ENCODE measurements around the gene MEGF10. TPM values are rescaled to one million over a fixed set of nuclear protein-coding genes. Genes with fewer than 3 reads are reported as not detected.
"Not testable (repeated sequence)": the region's sequence is repeated elsewhere in the genome, so short reads cannot be mapped to it uniquely, and the experiment has no call there.

Gene MEGF10
- total RNA-seq, 4 donors from 2014 or later, result 0.50 to 2.9 (median 0.95) TPM

DNA sequence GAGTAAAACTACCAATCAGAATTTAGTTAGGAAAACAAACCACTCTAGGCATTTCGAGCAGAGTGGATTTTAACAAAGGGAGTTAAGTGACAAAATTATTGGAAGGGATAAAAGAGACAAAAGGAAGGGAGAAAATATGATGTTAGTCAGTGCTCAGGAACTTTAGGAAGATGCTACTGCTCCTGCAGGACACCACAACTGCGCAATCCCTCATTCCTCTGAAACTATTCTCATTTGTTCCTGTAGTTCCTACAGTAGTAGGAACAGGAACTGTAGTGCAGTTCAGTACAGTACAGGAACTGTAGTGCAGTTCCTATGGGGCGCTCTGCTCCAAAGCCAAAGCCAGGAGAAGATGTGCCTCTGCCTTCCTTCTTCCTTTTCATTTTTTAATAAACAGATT is 29.9 kb upstream of the MEGF10 start:
- Histone ChIP-seq H3K9me3 (peaks cover 0 to 4% (median 2%) of the 10 kb centered on the region in 4 donors), H3K27me3 (no peaks in the 10 kb centered on the region), H3K4me1 (no peaks in the 10 kb centered on the region), H3K36me3 (no peaks in the 10 kb centered on the region), H3K27ac (replicated peaks in 1 of 4) (no peak overlapping the region), H3K4me3 (no peak overlapping the region)
- DNase-seq (ENCODE audit: extremely low spot score), result no peak
- TF ChIP-seq, protein P1, sequence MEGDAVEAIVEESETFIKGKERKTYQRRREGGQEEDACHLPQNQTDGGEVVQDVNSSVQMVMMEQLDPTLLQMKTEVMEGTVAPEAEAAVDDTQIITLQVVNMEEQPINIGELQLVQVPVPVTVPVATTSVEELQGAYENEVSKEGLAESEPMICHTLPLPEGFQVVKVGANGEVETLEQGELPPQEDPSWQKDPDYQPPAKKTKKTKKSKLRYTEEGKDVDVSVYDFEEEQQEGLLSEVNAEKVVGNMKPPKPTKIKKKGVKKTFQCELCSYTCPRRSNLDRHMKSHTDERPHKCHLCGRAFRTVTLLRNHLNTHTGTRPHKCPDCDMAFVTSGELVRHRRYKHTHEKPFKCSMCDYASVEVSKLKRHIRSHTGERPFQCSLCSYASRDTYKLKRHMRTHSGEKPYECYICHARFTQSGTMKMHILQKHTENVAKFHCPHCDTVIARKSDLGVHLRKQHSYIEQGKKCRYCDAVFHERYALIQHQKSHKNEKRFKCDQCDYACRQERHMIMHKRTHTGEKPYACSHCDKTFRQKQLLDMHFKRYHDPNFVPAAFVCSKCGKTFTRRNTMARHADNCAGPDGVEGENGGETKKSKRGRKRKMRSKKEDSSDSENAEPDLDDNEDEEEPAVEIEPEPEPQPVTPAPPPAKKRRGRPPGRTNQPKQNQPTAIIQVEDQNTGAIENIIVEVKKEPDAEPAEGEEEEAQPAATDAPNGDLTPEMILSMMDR (IDR thresholded peaks at IDR 0.05), result no peak
- no peak for TF ChIP-seq EP300 (IDR thresholded peaks at IDR 0.05)
- no peak for TF ChIP-seq POLR2AphosphoS5 (IDR thresholded peaks at IDR 0.05)
- no peak for TF ChIP-seq POLR2A (IDR thresholded peaks at IDR 0.05; ENCODE audit: low read depth)
- intact Hi-C loops (cut with DNase I), result no loop called here
- WGBS, result 91% methylated on average over 3 of the region's 3 CpGs

DNA sequence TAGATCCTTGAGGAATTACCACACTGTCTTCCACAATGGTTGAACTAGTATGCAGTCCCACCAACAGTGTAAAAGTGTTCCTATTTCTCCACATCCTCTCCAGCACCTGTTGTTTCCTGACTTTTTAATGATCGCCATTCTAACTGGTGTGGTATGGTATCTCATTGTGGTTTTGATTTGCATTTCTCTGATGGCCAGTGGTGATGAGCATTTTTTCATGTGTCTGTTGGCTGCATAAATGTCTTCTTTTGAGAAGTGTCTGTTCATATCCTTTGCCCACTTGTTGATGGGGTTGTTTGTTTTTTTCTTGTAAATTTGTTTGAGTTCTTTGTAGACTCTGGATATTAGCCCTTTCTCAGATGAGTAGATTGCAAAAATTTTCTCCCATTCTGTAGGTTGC is 25.1 kb upstream of the MEGF10 start:
- H3K4me3 ChIP-seq; H3K9me3 ChIP-seq; H3K36me3 ChIP-seq; DNase-seq (ENCODE audit: extremely low spot score); H3K27me3 ChIP-seq; H3K4me1 ChIP-seq; H3K27ac ChIP-seq (replicated peaks in 1 of 4); intact Hi-C loops (cut with DNase I): not testable (repeated sequence)
- 89% methylated on average over 1 of the region's 1 CpG for WGBS

DNA sequence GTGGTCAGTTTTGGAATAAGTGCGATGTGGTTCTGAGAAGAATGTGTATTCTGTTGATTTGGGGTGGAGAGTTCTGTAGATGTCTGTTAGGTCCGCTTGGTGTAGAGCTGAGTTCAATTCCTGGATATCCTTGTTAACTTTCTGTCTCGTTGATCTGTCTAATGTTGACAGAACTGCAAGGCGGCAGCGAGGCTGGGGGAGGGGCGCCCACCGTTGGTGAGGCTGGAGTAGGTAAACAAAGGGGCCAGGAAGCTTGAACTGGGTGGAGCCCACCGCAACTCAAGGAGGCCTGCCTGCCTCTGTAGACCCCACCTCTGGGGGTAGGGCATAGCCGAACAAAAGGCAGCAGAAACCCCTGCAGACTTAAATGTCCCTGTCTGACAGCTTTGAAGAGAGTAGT is 22.3 kb upstream of the MEGF10 start:
- DNase-seq (ENCODE audit: extremely low spot score); intact Hi-C loops (cut with DNase I); H3K36me3 ChIP-seq; H3K4me1 ChIP-seq; H3K9me3 ChIP-seq; H3K27me3 ChIP-seq; H3K4me3 ChIP-seq; H3K27ac ChIP-seq (replicated peaks in 1 of 4): not testable (repeated sequence)
- WGBS, result 62% methylated on average over 8 of the region's 9 CpGs

DNA sequence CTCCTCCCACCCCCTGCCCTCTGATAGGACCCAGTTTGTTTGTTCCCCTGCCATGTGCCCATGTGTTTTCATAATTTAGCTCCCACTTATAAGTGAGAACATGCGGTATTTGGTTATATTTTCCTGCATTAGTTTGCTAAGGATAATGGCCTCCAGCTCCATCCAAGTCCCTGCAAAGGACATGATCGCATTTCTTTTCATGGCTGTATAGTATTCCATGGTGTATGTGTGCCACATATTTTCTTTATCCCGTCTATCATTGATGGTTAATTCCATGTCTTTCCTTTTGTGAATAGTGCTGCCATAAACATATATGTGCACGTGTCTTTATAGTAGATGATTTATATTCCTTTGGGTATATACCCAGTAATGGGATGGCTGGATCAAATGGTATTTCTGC is 19.9 kb upstream of the MEGF10 start:
- intact Hi-C loops (cut with DNase I); H3K36me3 ChIP-seq; H3K27ac ChIP-seq (replicated peaks in 1 of 4); H3K27me3 ChIP-seq; H3K9me3 ChIP-seq; H3K4me3 ChIP-seq; H3K4me1 ChIP-seq; DNase-seq (ENCODE audit: extremely low spot score): not testable (repeated sequence)
- 90% methylated on average over 4 of the region's 4 CpGs for WGBS

DNA sequence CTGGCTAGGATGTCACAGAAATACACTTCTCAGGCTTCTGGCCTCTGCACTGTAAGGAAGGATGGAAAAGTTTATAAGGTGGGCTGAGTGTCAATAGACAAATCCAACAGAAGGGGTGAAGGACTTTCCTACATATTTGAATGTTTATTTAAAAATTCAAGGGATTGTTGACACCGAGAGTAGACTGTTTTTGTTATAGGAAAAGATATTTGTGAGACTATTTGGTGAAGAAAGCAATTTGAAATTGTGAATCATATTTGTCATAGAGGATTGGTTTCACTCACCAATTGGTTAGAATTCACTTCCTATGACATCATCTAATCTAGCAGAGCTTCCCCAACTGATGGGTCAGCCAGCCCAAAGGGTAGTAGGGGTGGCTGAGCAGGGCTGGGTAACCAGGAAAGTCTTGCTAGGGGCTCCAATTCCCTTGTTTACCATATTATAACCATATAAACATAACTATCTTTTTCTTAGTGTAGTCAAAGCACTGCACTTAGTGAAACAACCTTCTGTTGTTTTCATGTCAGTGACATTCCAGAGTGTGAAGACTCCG is 14.9 kb upstream of the MEGF10 start:
- Histone ChIP-seq H3K36me3 (no peaks in the 10 kb centered on the region), H3K27me3 (peaks cover 0 to 8% (median 0%) of the 10 kb centered on the region in 4 donors), H3K27ac (replicated peaks in 1 of 4) (no peak overlapping the region), H3K4me3 (no peak overlapping the region), H3K4me1 (no peaks in the 10 kb centered on the region), H3K9me3 (peaks cover 0 to 10% (median 5%) of the 10 kb centered on the region in 4 donors)
- 60% methylated on average over 2 of the region's 2 CpGs for WGBS
- DNase-seq (ENCODE audit: extremely low spot score), result no peak
- intact Hi-C loops (cut with DNase I), result no loop called here
- TF ChIP-seq POLR2A (IDR thresholded peaks at IDR 0.05; ENCODE audit: low read depth), result no peak
- TF ChIP-seq EP300 (IDR thresholded peaks at IDR 0.05), result no peak
- no peak for TF ChIP-seq POLR2AphosphoS5 (IDR thresholded peaks at IDR 0.05)
- TF ChIP-seq, protein P1 (IDR thresholded peaks at IDR 0.05), result no peak

DNA sequence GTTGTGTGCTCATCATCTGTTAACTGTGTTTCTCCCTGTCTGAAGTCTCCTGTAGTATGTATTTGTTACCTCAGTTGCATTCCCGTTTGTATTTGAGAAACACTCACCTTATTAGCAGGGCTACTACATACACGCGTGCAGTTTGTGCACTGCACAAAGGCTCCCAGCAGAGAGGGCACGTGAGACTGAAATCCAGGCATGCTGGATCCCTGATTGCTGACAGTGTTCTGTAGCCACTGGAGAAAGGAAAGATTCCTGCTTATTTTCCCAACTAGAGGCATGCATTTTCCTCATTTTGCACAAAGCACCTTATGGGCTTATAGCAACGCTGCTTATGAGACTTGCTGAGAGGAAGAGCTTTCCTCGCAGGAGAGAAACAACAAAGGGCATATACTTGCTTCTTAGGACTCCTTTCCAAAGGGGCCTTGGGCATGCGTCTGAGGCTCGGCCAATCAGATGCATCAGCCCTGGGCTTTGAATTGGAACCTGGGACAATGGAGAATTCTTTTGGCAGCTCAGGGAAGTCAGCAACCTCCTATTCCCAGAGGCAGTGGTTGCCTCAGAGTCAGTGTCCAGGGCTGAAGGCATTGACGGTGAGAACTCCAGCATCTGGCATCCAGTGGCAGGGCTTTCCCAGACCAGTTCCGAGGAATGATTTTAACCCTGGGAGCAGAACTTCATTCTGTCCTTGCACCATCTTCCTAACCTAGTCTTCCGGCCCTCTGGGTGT is 9.9 kb upstream of the MEGF10 start:
- intact Hi-C loops (cut with DNase I), result no loop called here

More for the DNA sequence above, 9.9 kb upstream of the MEGF10 start:
- DNase-seq (ENCODE audit: extremely low spot score), result no peak
- Histone ChIP-seq H3K27ac (replicated peaks in 1 of 4) (no peak overlapping the region), H3K36me3 (no peaks in the 10 kb centered on the region), H3K4me1 (no peaks in the 10 kb centered on the region), H3K4me3 (no peak overlapping the region), H3K9me3 (no peaks in the 10 kb centered on the region), H3K27me3 (peaks cover 0 to 16% (median 0%) of the 10 kb centered on the region in 4 donors)
- TF ChIP-seq EP300 (IDR thresholded peaks at IDR 0.05) (no peak), POLR2AphosphoS5 (IDR thresholded peaks at IDR 0.05) (no peak), POLR2A (IDR thresholded peaks at IDR 0.05; ENCODE audit: low read depth) (no peak)
- TF ChIP-seq, protein P1 (IDR thresholded peaks at IDR 0.05), result no peak
- WGBS, result 77% methylated on average over 8 of the region's 11 CpGs

Measured in esophagus muscularis mucosa (tissue), 4 donors.